ENCODE results near the gene C3. TPM values are rescaled to one million over a fixed set of nuclear protein-coding genes. Genes with fewer than 3 reads are reported as not detected.

The C3 gene
- total RNA-seq, 2 donors from 2014 or later, result 0.35 TPM; not detected in 1

DNA sequence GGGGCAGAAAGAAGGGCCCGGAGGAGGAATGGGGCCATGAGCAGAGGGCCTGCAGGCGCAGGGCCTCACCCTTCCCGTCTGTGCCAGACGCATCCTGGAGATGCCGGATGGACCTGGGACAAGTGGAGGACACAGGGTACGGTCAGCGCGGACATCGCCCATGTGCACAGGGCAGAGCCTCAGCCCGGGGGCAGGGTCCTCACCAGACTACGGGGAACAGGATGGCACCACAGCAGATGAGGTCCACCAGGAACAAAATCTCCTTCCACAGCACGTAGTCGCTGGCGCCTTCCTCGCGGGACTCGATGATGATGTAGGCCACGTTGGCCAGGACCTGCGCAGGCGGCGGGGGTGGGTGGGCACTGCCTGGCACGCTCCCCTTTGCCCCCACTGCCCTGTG, 11.4 kb upstream of the C3 start:
- ATAC-seq (no peak), DNase-seq (no peak)
- H3K9me3 ChIP-seq (ENCODE audit: control insufficient read depth, low read length, poor library complexity, severe bottlenecking), result no peaks in the 10 kb centered on the region
- H3K4me1 Mint-ChIP-seq, result peaks cover 15% of the 10 kb centered on the region
- H3K27ac Mint-ChIP-seq, result no peak overlapping the region
- no peak overlapping the region for H3K4me3 Mint-ChIP-seq
- peaks cover 6% of the 10 kb centered on the region for H3K36me3 Mint-ChIP-seq (ENCODE audit: low read depth)
- H3K27me3 Mint-ChIP-seq, result no peaks in the 10 kb centered on the region

DNA sequence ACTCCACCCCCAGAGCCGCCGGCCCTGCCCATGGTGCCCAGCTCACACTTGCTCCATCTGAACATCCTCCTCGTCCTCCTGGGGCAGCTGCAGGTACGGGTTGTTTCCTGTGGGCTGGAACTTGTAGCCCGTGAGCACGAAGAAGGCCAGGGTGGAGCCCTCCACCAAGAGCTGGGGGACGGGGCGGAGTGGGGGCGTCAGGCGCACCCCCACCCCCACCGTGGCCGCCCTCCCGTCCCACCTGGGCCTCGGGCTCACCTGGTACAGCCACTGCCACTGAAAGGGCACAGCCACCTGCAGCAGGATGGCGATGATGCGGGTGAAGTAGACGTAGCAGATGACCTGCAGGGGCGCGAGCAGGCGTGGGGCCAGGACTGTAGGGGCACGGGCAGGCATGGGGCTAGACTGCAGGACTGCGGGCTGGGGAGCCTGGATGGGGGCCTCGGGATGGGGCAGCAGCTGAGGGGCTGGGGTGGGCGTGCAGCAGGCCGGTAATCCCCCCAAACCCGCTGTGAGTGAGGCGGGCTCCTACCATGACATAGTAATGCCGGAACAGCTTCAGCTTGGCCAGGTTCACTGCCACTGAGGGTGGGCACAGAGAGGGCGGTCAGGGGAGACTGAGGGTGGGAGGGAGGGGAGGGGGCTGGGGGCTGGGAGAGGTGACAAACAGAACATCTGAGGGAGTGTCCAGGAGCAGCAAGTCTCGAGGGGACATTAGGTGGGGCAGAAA, 10.7 kb upstream of the C3 start:
- DNase-seq (no peak), ATAC-seq (no peak)
- no peak overlapping the region for H3K4me3 Mint-ChIP-seq
- H3K4me1 Mint-ChIP-seq, result peaks cover 12% of the 10 kb centered on the region
- no peaks in the 10 kb centered on the region for H3K27me3 Mint-ChIP-seq
- peaks cover 6% of the 10 kb centered on the region for H3K36me3 Mint-ChIP-seq (ENCODE audit: low read depth)
- H3K9me3 ChIP-seq (ENCODE audit: control insufficient read depth, low read length, poor library complexity, severe bottlenecking), result no peaks in the 10 kb centered on the region
- no peak overlapping the region for H3K27ac Mint-ChIP-seq

DNA sequence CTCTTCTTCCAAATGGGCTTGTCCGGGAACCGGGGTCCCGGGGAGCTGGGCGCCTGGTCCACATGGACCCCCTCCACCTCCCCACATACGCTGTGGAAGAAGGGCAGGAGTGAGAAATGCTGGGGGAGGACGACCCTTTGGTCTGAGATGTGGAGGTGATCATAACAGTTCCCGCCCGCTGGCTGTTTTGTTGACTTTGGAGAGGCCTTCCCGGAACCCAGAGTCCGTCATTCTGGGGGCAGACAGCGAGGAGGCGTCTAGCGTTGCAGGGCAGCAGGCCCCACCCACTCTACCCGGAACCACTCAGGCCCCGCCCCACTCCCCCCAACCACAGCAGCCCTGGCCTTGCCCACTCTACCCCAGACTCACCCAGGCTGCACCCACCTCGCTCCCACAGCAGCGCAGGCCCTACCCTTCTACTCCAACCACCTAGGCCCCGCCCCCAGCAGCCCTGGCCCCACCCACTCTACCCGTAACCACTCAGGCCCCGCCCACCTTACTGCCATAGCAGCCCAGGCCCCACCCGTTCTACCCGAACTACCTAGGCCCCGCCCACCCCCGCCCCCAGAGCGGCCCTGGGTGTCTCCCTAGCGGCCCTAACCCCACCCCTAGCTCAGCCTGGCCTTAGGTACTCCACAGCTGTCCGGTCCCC, 9.8 kb upstream of the C3 start:
- no peaks in the 10 kb centered on the region for H3K9me3 ChIP-seq (ENCODE audit: control insufficient read depth, low read length, poor library complexity, severe bottlenecking)
- ATAC-seq (peak; percentile 49), DNase-seq (no peak)
- peaks cover 6% of the 10 kb centered on the region for H3K36me3 Mint-ChIP-seq (ENCODE audit: low read depth)
- H3K4me3 Mint-ChIP-seq, result no peak overlapping the region
- no peaks in the 10 kb centered on the region for H3K27me3 Mint-ChIP-seq
- no peak overlapping the region for H3K27ac Mint-ChIP-seq
- peaks cover 8% of the 10 kb centered on the region for H3K4me1 Mint-ChIP-seq

DNA sequence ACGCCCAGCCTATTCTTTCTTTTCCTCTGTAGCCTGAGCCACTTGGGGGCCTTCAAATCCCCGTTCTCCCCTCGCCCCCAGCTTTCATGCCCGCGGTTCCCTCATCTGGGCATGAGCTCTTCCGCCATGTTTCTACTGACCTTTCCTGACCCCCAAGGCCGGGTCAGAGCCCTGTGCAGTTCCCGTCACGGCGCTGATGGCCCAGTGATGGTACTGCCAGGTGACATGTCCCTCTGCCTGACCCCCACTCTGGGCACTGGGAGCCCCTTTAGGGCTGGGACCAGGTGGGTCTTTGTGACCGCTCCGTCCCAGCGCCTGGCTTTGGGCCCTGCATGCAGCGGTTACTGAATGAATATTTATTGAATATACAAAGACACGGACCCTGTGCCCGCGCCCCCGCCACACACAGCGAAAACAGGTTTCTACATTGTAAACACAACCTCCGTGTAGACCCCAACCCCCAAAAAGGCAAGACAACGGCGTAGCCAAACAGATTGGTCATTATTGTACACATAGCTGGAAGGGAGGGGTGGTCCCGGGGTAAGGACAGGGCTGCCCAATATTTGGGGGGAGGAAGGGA, 9.2 kb upstream of the C3 start:
- Mint-ChIP-seq H3K36me3 (ENCODE audit: low read depth) (peaks cover 6% of the 10 kb centered on the region), H3K27ac (no peak overlapping the region), H3K4me1 (peaks cover 12% of the 10 kb centered on the region), H3K27me3 (no peaks in the 10 kb centered on the region), H3K4me3 (no peak overlapping the region)
- DNase-seq, result no peak
- H3K9me3 ChIP-seq (ENCODE audit: control insufficient read depth, low read length, poor library complexity, severe bottlenecking), result no peaks in the 10 kb centered on the region
- ATAC-seq, result no peak

DNA sequence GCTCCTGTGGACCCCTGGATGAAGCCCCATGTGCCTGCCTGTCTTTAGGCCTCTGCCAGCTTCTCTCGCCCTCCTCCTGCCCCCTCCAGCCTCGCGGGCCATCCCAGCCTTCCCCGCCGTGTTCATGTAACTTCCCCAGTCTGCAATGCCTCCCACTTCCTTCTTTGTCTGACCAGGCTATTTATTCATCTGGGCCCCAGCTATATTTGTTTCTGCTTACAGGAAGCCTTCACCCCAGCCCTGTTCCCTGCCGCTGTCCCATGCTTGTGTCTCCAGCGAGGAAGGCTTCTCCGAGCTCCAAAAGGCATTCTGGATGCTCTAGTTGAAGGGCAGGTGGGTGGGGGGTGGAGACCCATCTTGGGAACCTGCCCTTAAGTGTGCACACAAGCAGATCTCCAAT, 7.9 kb upstream of the C3 start:
- H3K4me3 Mint-ChIP-seq, result no peak overlapping the region
- ATAC-seq, result no peak
- H3K36me3 Mint-ChIP-seq (ENCODE audit: low read depth), result peaks cover 6% of the 10 kb centered on the region
- H3K9me3 ChIP-seq (ENCODE audit: control insufficient read depth, low read length, poor library complexity, severe bottlenecking), result no peaks in the 10 kb centered on the region
- H3K27me3 Mint-ChIP-seq, result no peaks in the 10 kb centered on the region
- no peak for DNase-seq
- peak overlapping the region; percentile 71 for H3K27ac Mint-ChIP-seq
- H3K4me1 Mint-ChIP-seq, result peaks cover 13% of the 10 kb centered on the region

DNA sequence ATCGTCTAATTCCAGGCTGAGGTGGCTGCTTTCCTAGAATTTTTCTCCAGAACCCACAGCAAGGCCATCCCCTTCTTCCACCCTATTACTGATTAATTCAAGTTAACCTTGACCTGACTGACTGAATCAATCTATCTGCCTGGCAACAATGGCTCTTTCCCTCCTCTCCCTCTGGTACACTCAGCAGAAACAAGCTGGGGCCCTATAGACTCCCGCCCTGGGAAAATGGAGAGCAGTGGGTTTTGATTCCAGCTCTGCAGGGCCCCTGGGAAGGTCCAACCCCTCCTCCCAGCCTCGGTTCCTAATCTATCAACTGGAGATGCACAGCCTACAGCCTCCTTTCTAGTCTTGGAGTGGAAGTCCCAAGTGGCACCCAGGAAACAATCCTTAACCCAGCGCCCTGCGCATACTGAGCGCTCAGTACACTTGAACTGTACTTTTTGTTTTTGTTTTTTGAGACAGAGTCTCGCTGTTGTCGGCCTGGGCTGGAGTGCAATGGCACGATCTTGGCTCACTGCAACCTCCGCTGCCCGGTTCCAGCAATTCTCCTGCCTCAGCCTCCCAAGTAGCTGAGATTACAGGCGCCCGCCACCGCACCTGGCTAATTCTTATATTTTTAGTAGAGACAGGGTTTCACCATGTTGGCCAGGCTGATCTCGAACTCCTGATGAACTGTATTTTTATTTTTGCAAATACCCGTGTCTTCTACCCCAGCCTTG, 5.2 kb upstream of the C3 start:
- no peaks in the 10 kb centered on the region for H3K9me3 ChIP-seq (ENCODE audit: control insufficient read depth, low read length, poor library complexity, severe bottlenecking)
- Mint-ChIP-seq H3K27me3 (no peaks in the 10 kb centered on the region), H3K36me3 (ENCODE audit: low read depth) (no peaks in the 10 kb centered on the region), H3K27ac (no peak overlapping the region), H3K4me3 (no peak overlapping the region), H3K4me1 (peaks cover 12% of the 10 kb centered on the region)
- DNase-seq, result no peak
- no peak for ATAC-seq

DNA sequence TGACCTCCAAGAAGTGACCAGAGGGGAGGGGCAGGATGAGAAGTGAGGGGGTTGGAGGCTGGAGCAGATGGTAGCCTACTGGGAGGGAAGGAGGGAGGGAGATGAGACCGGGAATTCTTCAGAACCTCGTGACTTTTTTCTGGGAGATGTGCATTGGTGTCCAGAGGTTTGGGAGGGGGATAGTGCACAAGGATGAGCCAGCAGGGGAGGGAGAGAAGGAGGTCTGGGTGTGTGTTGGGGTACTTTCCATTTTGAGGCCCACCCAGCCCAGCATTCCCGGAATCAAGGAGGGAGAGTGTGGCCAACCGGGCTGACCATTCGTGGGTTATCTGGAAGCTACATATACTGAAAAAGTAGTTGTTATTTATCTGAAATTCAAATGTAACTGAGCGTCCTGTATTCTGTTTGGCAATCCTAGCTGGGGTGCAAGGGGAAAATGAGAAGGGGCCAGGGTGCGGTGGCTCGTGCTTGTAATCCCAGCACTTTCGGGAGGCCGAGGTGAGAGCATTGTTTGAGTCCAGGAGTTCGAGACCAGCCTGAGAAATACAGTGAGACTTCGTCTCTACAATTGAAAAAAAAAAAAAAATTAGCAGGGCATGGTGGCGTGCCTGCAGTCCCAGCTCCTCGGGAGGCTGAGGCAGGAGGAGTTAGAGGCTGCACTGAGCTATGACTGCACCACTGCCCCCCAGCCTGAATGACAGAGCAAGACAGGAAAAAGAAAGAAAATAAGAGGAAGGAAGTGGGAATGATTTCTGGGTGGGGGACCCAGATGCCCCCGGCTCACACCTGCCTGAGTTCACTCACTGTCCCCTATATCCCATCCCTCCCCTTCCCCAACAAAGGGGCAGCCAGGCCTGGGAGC, 4.4 kb upstream of the C3 start:
- H3K4me1 Mint-ChIP-seq, result peaks cover 15% of the 10 kb centered on the region

DNA sequence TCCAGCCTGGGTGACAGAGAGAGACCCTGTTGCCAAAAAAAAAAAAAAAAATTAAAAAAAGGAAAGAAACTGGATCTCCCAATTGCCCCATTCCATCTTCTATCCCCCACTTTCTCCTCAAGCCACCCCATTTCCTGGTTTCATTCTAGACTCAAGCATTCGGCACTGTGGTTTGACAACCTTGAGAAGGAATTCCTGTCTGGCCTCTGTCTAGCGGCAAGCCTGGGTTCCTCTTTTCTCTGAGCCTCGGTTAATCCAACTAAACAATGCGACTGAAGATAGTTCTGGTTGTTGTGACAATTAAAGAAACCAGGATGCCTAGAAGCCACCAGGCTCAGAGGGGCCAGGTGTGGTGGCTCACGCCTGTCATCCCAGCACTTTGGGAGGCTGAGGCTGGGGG, 3.3 kb upstream of the C3 start:
- peaks cover 3% of the 10 kb centered on the region for H3K36me3 Mint-ChIP-seq (ENCODE audit: low read depth)
- peaks cover 19% of the 10 kb centered on the region for H3K4me1 Mint-ChIP-seq
- no peak overlapping the region for H3K27ac Mint-ChIP-seq
- DNase-seq (no peak), ATAC-seq (no peak)
- no peak overlapping the region for H3K4me3 Mint-ChIP-seq
- no peaks in the 10 kb centered on the region for H3K9me3 ChIP-seq (ENCODE audit: control insufficient read depth, low read length, poor library complexity, severe bottlenecking)
- no peaks in the 10 kb centered on the region for H3K27me3 Mint-ChIP-seq

More for the DNA sequence above, 4.4 kb upstream of the C3 start:
- no peak for DNase-seq
- no peak overlapping the region for H3K27ac Mint-ChIP-seq
- H3K27me3 Mint-ChIP-seq, result no peaks in the 10 kb centered on the region
- no peak overlapping the region for H3K4me3 Mint-ChIP-seq
- no peaks in the 10 kb centered on the region for H3K9me3 ChIP-seq (ENCODE audit: control insufficient read depth, low read length, poor library complexity, severe bottlenecking)
- no peak for ATAC-seq
- no peaks in the 10 kb centered on the region for H3K36me3 Mint-ChIP-seq (ENCODE audit: low read depth)

DNA sequence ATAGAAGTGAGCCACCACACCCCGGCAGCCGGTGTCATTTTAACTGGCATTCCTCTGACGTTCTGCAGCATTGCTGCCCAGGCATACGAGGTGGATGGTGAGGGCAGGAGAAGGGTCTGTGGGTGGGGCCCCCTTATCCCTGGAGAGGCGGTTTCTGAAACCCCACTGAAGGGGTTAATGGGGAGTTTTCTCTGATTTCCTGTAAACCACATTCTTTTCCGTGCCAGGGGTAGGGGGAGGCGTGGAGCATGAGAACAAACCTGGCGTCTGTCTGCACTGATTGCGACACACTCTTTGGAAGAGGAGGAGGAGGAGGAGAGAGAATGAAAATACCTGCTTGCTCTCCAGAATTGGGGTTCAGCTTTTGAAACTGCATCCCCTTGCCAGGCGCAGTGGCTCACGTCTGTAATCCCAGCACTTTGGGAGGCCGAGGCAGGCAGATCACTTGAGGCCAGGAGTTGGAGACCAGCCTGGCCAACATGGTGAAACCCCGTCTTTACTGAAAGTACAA, 2.7 kb upstream of the C3 start:
- no peak overlapping the region for H3K4me3 Mint-ChIP-seq
- H3K36me3 Mint-ChIP-seq (ENCODE audit: low read depth), result peaks cover 3% of the 10 kb centered on the region
- ATAC-seq (no peak), DNase-seq (no peak)
- H3K4me1 Mint-ChIP-seq, result peaks cover 16% of the 10 kb centered on the region
- H3K27ac Mint-ChIP-seq, result no peak overlapping the region
- no peaks in the 10 kb centered on the region for H3K27me3 Mint-ChIP-seq
- H3K9me3 ChIP-seq (ENCODE audit: control insufficient read depth, low read length, poor library complexity, severe bottlenecking), result no peaks in the 10 kb centered on the region

DNA sequence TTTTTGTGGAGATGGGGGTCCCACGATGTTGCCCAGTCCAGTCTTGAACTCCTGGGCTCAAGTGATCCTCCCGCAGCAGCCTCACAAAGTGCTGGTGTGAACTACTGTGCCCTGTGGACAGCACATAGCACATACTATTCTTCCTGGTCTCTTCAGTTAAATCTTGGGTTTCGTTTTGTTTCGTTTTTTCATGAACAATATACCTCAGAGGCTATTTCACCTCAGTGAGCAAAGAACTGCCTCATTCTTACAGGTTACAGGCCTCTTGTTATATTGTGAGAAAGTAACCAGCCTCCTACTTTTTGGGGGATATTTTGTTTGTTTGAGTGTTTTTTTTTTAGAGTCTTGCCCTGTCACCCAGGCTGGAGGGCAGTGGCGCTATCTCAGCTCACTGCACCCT, 1.3 kb upstream of the C3 start:
- ATAC-seq (no peak), DNase-seq (no peak)
- Mint-ChIP-seq H3K4me3 (no peak overlapping the region), H3K27me3 (no peaks in the 10 kb centered on the region), H3K4me1 (peaks cover 20% of the 10 kb centered on the region), H3K27ac (no peak overlapping the region), H3K36me3 (ENCODE audit: low read depth) (peaks cover 3% of the 10 kb centered on the region)
- no peaks in the 10 kb centered on the region for H3K9me3 ChIP-seq (ENCODE audit: control insufficient read depth, low read length, poor library complexity, severe bottlenecking)

DNA sequence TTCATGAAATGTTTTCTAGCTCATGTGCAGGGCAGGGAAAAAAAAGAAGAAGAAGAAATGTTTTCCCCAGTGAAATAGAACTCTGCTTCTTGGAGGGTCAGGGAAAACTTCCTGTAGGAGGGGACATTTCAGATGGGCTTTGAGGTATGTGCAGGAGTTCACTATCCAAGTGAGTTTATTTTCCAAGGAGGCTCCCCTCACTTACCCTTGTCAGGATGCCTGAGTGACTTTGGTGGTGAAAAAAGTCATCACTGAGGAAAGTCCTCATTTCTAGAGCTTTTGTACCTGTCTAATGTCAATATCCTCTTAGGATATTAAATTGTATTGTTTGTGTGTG, 656 bp upstream of the C3 start:
- ATAC-seq (no peak), DNase-seq (no peak)
- Mint-ChIP-seq H3K4me3 (no peak overlapping the region), H3K36me3 (ENCODE audit: low read depth) (peaks cover 3% of the 10 kb centered on the region), H3K27ac (no peak overlapping the region), H3K4me1 (peaks cover 23% of the 10 kb centered on the region), H3K27me3 (no peaks in the 10 kb centered on the region)
- no peaks in the 10 kb centered on the region for H3K9me3 ChIP-seq (ENCODE audit: control insufficient read depth, low read length, poor library complexity, severe bottlenecking)

DNA sequence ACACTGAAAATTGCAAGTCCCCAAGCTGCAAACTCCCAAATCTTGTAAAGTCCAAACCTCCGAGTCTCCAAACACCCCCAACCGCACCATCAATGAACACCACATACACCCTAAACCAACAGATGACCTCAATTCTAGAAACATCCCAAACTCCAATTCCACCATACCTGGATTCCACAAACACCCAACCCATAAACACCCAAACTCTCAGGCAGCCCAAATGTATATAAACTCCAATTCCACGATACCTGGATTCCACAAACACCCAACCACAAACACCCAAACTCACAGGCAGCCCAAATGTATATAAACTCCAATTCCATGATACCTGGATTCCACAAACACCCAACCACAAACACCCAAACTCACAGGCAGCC, 470 bp downstream of the C3 start:
- H3K4me3 Mint-ChIP-seq, result no peak overlapping the region
- no peak for DNase-seq
- H3K36me3 Mint-ChIP-seq (ENCODE audit: low read depth), result peaks cover 3% of the 10 kb centered on the region
- no peaks in the 10 kb centered on the region for H3K9me3 ChIP-seq (ENCODE audit: control insufficient read depth, low read length, poor library complexity, severe bottlenecking)
- no peaks in the 10 kb centered on the region for H3K27me3 Mint-ChIP-seq
- no peak overlapping the region for H3K27ac Mint-ChIP-seq
- H3K4me1 Mint-ChIP-seq, result peaks cover 21% of the 10 kb centered on the region
- no peak for ATAC-seq

DNA sequence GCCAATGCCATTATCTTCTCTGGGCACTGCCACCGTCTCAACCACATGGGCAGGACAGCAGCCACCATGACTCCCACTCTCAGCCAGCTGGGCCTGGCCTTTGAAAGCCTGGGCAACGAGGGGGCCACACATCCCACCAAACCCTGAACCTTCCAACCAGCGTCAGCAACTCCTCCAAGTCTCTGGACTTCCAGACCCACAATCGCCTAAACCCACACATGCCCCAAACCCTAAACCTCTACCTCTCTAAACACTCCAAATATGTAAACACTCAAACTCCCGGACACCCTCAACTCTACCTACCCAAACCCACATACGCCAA, 949 bp downstream of the C3 start:
- Mint-ChIP-seq H3K4me1 (peaks cover 19% of the 10 kb centered on the region), H3K4me3 (no peak overlapping the region), H3K36me3 (ENCODE audit: low read depth) (peaks cover 3% of the 10 kb centered on the region), H3K27me3 (no peaks in the 10 kb centered on the region), H3K27ac (no peak overlapping the region)
- H3K9me3 ChIP-seq (ENCODE audit: control insufficient read depth, low read length, poor library complexity, severe bottlenecking), result no peaks in the 10 kb centered on the region
- no peak for DNase-seq
- no peak for ATAC-seq
